GM10248 (cell line): ENCODE measurements around the gene GRM1.

Experiments
- CTCF ChIA-PET: fragments of 300-600 bp; sonication (Branson Sonifier 250); formaldehyde crosslinking; extraction: SDS; loops from one replicate; lab custom pipeline; 2021; ENCODE audit warnings: antibody characterized with exemption; lab: Yijun Ruan, JAX
- POLR2A ChIA-PET: fragments of 350-650 bp; sonication (Branson Sonifier 250); formaldehyde crosslinking; extraction: SDS; loops from one replicate; lab custom pipeline; 2020; ENCODE audit warnings: antibody characterized with exemption; lab: Yijun Ruan, JAX
- DNase-seq: peaks from one replicate; pipeline ENCODE4 v3.0.0; 2012; ENCODE audit errors: extremely low spot score
- CTCF ChIP-seq: IDR thresholded peaks from 2 replicates; pipeline ENCODE4 v1.5.1; 2012; ENCODE audit warnings: mild to moderate bottlenecking, low read depth; ENCODE audit errors: extremely low read depth, missing control alignments, control extremely low read depth

GRM1 gene

GRCh38 chr6:146364816-146365594 lies 336.1 kb downstream of the GRM1 start:
- CTCF ChIA-PET, result interaction anchor here (1.4 kb wide), 1 partner anchor 23 kb away, joined by 3 read pairs; no protein-coding TSS in a partner anchor
- TF ChIP-seq CTCF, result no peak
- DNase-seq, result no peak
- POLR2A ChIA-PET, result no interaction called here

GRCh38 chr6:146367061-146367460 lies 338.2 kb downstream of the GRM1 start:
- no peak for DNase-seq
- ChIA-PET POLR2A (no interaction called here), CTCF (no interaction called here)
- TF ChIP-seq CTCF, result no peak

- POLR2A ChIA-PET, result no interaction called here
- CTCF ChIA-PET, result no interaction called here
- no peak for TF ChIP-seq CTCF
- no peak for DNase-seq
Measured at GRCh38 chr6:146369866-146370265, 341.0 kb downstream of the GRM1 start.

GRCh38 chr6:146381486-146381885 lies 352.6 kb downstream of the GRM1 start:
- CTCF ChIA-PET, result no interaction called here
- POLR2A ChIA-PET, result no interaction called here
- no peak for TF ChIP-seq CTCF
- DNase-seq, result no peak

- DNase-seq, result no peak
- ChIA-PET POLR2A (no interaction called here), CTCF (interaction anchor here (1.3 kb wide), 1 partner anchor 8 kb away, joined by 5 read pairs; no protein-coding TSS in a partner anchor)
- TF ChIP-seq CTCF, result no peak
Measured at GRCh38 chr6:146388736-146389364, 360.0 kb downstream of the GRM1 start.

- ChIA-PET POLR2A (no interaction called here), CTCF (no interaction called here)
- no peak for DNase-seq
- no peak for TF ChIP-seq CTCF
Measured at GRCh38 chr6:146389740-146390139, 360.9 kb downstream of the GRM1 start.
